ENCODE results near the gene SPOP.

Gene SPOP

GRCh38 chr17:49624896-49625295, 53.0 kb downstream of the SPOP start:
- DNase-seq (ENCODE audit: insufficient read length) (no peak), FAIRE-seq (no peak)
- TF ChIP-seq POLR2AphosphoS5 (IDR thresholded peaks at IDR 0.05; ENCODE audit: low read depth, low read length) (no peak), POLR2A (IDR thresholded peaks at IDR 0.05; ENCODE audit: low read depth, low read length) (no peak), TAF1 (IDR thresholded peaks at IDR 0.05; ENCODE audit: borderline replicate concordance, low read depth, low read length) (no peak)

- FAIRE-seq (no peak), DNase-seq (ENCODE audit: insufficient read length) (no peak)
- TF ChIP-seq TAF1 (IDR thresholded peaks at IDR 0.05; ENCODE audit: borderline replicate concordance, low read depth, low read length): no peak
- no peak for TF ChIP-seq POLR2A (IDR thresholded peaks at IDR 0.05; ENCODE audit: low read depth, low read length)
- no peak for TF ChIP-seq POLR2AphosphoS5 (IDR thresholded peaks at IDR 0.05; ENCODE audit: low read depth, low read length)
Measured at GRCh38 chr17:49621946-49622529, 55.9 kb downstream of the SPOP start.

GRCh38 chr17:49621420-49621819, 56.5 kb downstream of the SPOP start:
- FAIRE-seq: no peak

GRCh38 chr17:49618028-49618611, 59.8 kb downstream of the SPOP start:
- DNase-seq (ENCODE audit: insufficient read length): no peak
- TF ChIP-seq TAF1 (IDR thresholded peaks at IDR 0.05; ENCODE audit: borderline replicate concordance, low read depth, low read length) (no peak), POLR2A (IDR thresholded peaks at IDR 0.05; ENCODE audit: low read depth, low read length) (no peak), POLR2AphosphoS5 (IDR thresholded peaks at IDR 0.05; ENCODE audit: low read depth, low read length) (no peak)
- FAIRE-seq: no peak

More at GRCh38 chr17:49621420-49621819, 56.5 kb downstream of the SPOP start:
- no peak for TF ChIP-seq POLR2A (IDR thresholded peaks at IDR 0.05; ENCODE audit: low read depth, low read length)
- TF ChIP-seq POLR2AphosphoS5 (IDR thresholded peaks at IDR 0.05; ENCODE audit: low read depth, low read length): no peak
- TF ChIP-seq TAF1 (IDR thresholded peaks at IDR 0.05; ENCODE audit: borderline replicate concordance, low read depth, low read length): no peak
- DNase-seq (ENCODE audit: insufficient read length): no peak

GRCh38 chr17:49616601-49617131, 61.2 kb downstream of the SPOP start:
- no peak for FAIRE-seq

GRCh38 chr17:49616086-49616485, 61.8 kb downstream of the SPOP start:
- TF ChIP-seq POLR2A (IDR thresholded peaks at IDR 0.05; ENCODE audit: low read depth, low read length): no peak
- no peak for FAIRE-seq
- no peak for DNase-seq (ENCODE audit: insufficient read length)

More at GRCh38 chr17:49616601-49617131, 61.2 kb downstream of the SPOP start:
- TF ChIP-seq POLR2AphosphoS5 (IDR thresholded peaks at IDR 0.05; ENCODE audit: low read depth, low read length) (no peak), TAF1 (IDR thresholded peaks at IDR 0.05; ENCODE audit: borderline replicate concordance, low read depth, low read length) (no peak), POLR2A (IDR thresholded peaks at IDR 0.05; ENCODE audit: low read depth, low read length) (no peak)
- no peak for DNase-seq (ENCODE audit: insufficient read length)

- DNase-seq (ENCODE audit: insufficient read length) (no peak), FAIRE-seq (no peak)
- TF ChIP-seq POLR2AphosphoS5 (IDR thresholded peaks at IDR 0.05; ENCODE audit: low read depth, low read length) (no peak), POLR2A (IDR thresholded peaks at IDR 0.05; ENCODE audit: low read depth, low read length) (no peak), TAF1 (IDR thresholded peaks at IDR 0.05; ENCODE audit: borderline replicate concordance, low read depth, low read length) (no peak)
Measured at GRCh38 chr17:49613182-49613800, 64.6 kb downstream of the SPOP start.

GRCh38 chr17:49612726-49613125, 65.2 kb downstream of the SPOP start:
- DNase-seq (ENCODE audit: insufficient read length): no peak
- TF ChIP-seq TAF1 (IDR thresholded peaks at IDR 0.05; ENCODE audit: borderline replicate concordance, low read depth, low read length) (no peak), POLR2A (IDR thresholded peaks at IDR 0.05; ENCODE audit: low read depth, low read length) (no peak), POLR2AphosphoS5 (IDR thresholded peaks at IDR 0.05; ENCODE audit: low read depth, low read length) (no peak)
- FAIRE-seq: no peak

GRCh38 chr17:49610883-49611584, 66.9 kb downstream of the SPOP start:
- FAIRE-seq (no peak), DNase-seq (ENCODE audit: insufficient read length) (no peak)
- TF ChIP-seq POLR2A (IDR thresholded peaks at IDR 0.05; ENCODE audit: low read depth, low read length) (no peak), POLR2AphosphoS5 (IDR thresholded peaks at IDR 0.05; ENCODE audit: low read depth, low read length) (no peak), TAF1 (IDR thresholded peaks at IDR 0.05; ENCODE audit: borderline replicate concordance, low read depth, low read length) (no peak)

GRCh38 chr17:49604314-49604869, 73.5 kb downstream of the SPOP start:
- DNase-seq (ENCODE audit: insufficient read length): no peak
- FAIRE-seq: no peak
- TF ChIP-seq POLR2A (IDR thresholded peaks at IDR 0.05; ENCODE audit: low read depth, low read length) (no peak), TAF1 (IDR thresholded peaks at IDR 0.05; ENCODE audit: borderline replicate concordance, low read depth, low read length) (no peak), POLR2AphosphoS5 (IDR thresholded peaks at IDR 0.05; ENCODE audit: low read depth, low read length) (no peak)

GRCh38 chr17:49603720-49604119, 74.2 kb downstream of the SPOP start:
- DNase-seq (ENCODE audit: insufficient read length): no peak
- TF ChIP-seq TAF1 (IDR thresholded peaks at IDR 0.05; ENCODE audit: borderline replicate concordance, low read depth, low read length): no peak
- TF ChIP-seq POLR2AphosphoS5 (IDR thresholded peaks at IDR 0.05; ENCODE audit: low read depth, low read length): no peak
- TF ChIP-seq POLR2A (IDR thresholded peaks at IDR 0.05; ENCODE audit: low read depth, low read length): no peak
- no peak for FAIRE-seq

All from GM12892 (cell line).